ENCODE measurements around the gene ASTN2.

DNA sequence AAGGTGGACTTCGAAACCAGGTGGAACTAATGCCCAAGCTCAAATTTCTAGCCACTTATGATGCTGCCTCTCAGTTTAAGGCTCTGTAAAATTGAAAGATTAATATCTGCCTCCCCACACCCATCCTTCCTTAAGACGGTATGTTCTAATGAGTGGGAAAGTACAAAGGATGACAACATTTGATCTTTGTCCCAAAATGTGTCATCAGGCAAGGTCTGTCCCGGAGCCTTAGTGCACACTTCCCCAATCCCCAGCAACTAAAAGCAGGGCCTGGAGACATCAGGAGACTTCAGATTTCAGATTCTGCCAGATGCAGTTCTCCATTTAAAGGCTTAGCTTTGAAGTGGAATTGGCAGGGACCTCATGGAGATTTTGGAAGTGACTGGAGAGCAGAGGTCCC lies 316.5 kb downstream of the ASTN2 start:
- no peak for TF ChIP-seq POLR2A (IDR thresholded peaks at IDR 0.05; ENCODE audit: low read length)
- no peak for TF ChIP-seq GATA1 (IDR thresholded peaks at IDR 0.05; ENCODE audit: low read depth, low read length)

All from erythroblast (primary cell).